Measurements from ENCODE around the gene FMO5.

FMO5 gene

GRCh38 chr1:147247656-147248238 lies 22.6 kb upstream of the FMO5 start:
- H2AFZ ChIP-seq (ENCODE audit: low read length), result no peak overlapping the region
- H3K79me2 ChIP-seq (ENCODE audit: insufficient read depth, low read length), result peaks cover 85% of the 10 kb centered on the region
- H3K27ac ChIP-seq (ENCODE audit: low read depth, low read length, poor library complexity, severe bottlenecking), result no peak overlapping the region

GRCh38 chr1:147246910-147247655 lies 21.9 kb upstream of the FMO5 start:
- Histone ChIP-seq H2AFZ (ENCODE audit: low read length) (no peak overlapping the region), H3K36me3 (ENCODE audit: insufficient read depth, low read length) (peaks cover under 1% of the 10 kb centered on the region), H3K4me3 (ENCODE audit: low read depth, low read length, poor library complexity, severe bottlenecking) (no peak overlapping the region), H3K4me2 (ENCODE audit: low read length) (no peak overlapping the region), H3K9ac (ENCODE audit: low read length) (no peak overlapping the region), H3K27me3 (ENCODE audit: insufficient read depth, low read length) (no peaks in the 10 kb centered on the region), H3K27ac (ENCODE audit: low read depth, low read length, poor library complexity, severe bottlenecking) (no peak overlapping the region), H4K20me1 (ENCODE audit: insufficient read depth, low read length) (no peaks in the 10 kb centered on the region), H3K9me2 (ENCODE audit: low read depth, low read length) (no peaks in the 10 kb centered on the region), H3K4me1 (ENCODE audit: insufficient read depth, low read length, severe bottlenecking) (peaks cover 33% of the 10 kb centered on the region), H3K79me2 (ENCODE audit: insufficient read depth, low read length) (peaks cover 78% of the 10 kb centered on the region), H3K9me3 (ENCODE audit: low read length) (peaks cover 8% of the 10 kb centered on the region; the same call in 1 of the 2 replicates), H3F3A (ENCODE audit: insufficient read depth, low read length) (no peaks in the 10 kb centered on the region)
- TF ChIP-seq CTCF (IDR thresholded peaks at IDR 0.05; ENCODE audit: low read length), result no peak
- TF ChIP-seq EZH2 (IDR thresholded peaks at IDR 0.05; ENCODE audit: borderline replicate concordance, low read length), result no peak

More at GRCh38 chr1:147247656-147248238, 22.6 kb upstream of the FMO5 start:
- Histone ChIP-seq H3K9me2 (ENCODE audit: low read depth, low read length) (no peaks in the 10 kb centered on the region), H3K4me2 (ENCODE audit: low read length) (no peak overlapping the region), H3K9me3 (ENCODE audit: low read length) (peaks cover 8% of the 10 kb centered on the region; the same call in 1 of the 2 replicates), H3K36me3 (ENCODE audit: insufficient read depth, low read length) (peaks cover 7% of the 10 kb centered on the region), H3K27me3 (ENCODE audit: insufficient read depth, low read length) (no peaks in the 10 kb centered on the region), H4K20me1 (ENCODE audit: insufficient read depth, low read length) (no peaks in the 10 kb centered on the region), H3K4me1 (ENCODE audit: insufficient read depth, low read length, severe bottlenecking) (peaks cover 31% of the 10 kb centered on the region), H3K4me3 (ENCODE audit: low read depth, low read length, poor library complexity, severe bottlenecking) (no peak overlapping the region), H3F3A (ENCODE audit: insufficient read depth, low read length) (no peaks in the 10 kb centered on the region), H3K9ac (ENCODE audit: low read length) (no peak overlapping the region)
- no peak for TF ChIP-seq CTCF (IDR thresholded peaks at IDR 0.05; ENCODE audit: low read length)

- H3K27me3 ChIP-seq (ENCODE audit: insufficient read depth, low read length), result no peaks in the 10 kb centered on the region
- H3K79me2 ChIP-seq (ENCODE audit: insufficient read depth, low read length), result peaks cover 71% of the 10 kb centered on the region
- no peak for TF ChIP-seq CTCF (IDR thresholded peaks at IDR 0.05; ENCODE audit: low read length)
- no peak for TF ChIP-seq EZH2 (IDR thresholded peaks at IDR 0.05; ENCODE audit: borderline replicate concordance, low read length)
- no peak overlapping the region for H2AFZ ChIP-seq (ENCODE audit: low read length)
- H3K9ac ChIP-seq (ENCODE audit: low read length), result no peak overlapping the region
- H3K4me2 ChIP-seq (ENCODE audit: low read length), result no peak overlapping the region
- H3K4me3 ChIP-seq (ENCODE audit: low read depth, low read length, poor library complexity, severe bottlenecking), result no peak overlapping the region
- peaks cover 38% of the 10 kb centered on the region for H3K4me1 ChIP-seq (ENCODE audit: insufficient read depth, low read length, severe bottlenecking)
- H3K27ac ChIP-seq (ENCODE audit: low read depth, low read length, poor library complexity, severe bottlenecking), result no peak overlapping the region
- no peaks in the 10 kb centered on the region for H4K20me1 ChIP-seq (ENCODE audit: insufficient read depth, low read length)
- no peaks in the 10 kb centered on the region for H3F3A ChIP-seq (ENCODE audit: insufficient read depth, low read length)
- H3K9me2 ChIP-seq (ENCODE audit: low read depth, low read length), result no peaks in the 10 kb centered on the region
- H3K36me3 ChIP-seq (ENCODE audit: insufficient read depth, low read length), result no peaks in the 10 kb centered on the region; the same call in 1 of the 2 replicates
- peaks cover 8% of the 10 kb centered on the region; the same call in 1 of the 2 replicates for H3K9me3 ChIP-seq (ENCODE audit: low read length)
Measured at GRCh38 chr1:147246044-147246690, 21.0 kb upstream of the FMO5 start.
